NCI-H69 (cell line): ENCODE results near the gene DPP3.
A peak's percentile ranks its signal among the peaks of the same experiment; 100 is the strongest.

ENCODE experiments used
- DNase-seq: peaks from one replicate; lab custom pipeline; 2025; lab: John Stamatoyannopoulos, UW

The DPP3 gene

GRCh38 chr11:66479394-66480116 lies 679 bp upstream of the DPP3 start:
- DNase-seq = peak; percentile 94

GRCh38 chr11:66484806-66485380 lies 4.7 kb downstream of the DPP3 start:
- DNase-seq = no peak

- DNase-seq = peak; percentile 71
These were observed 8.7 kb downstream of the DPP3 start for GRCh38 chr11:66488957-66489356.

- peak; percentile 98 for DNase-seq
These were observed 9.4 kb downstream of the DPP3 start for GRCh38 chr11:66489636-66490035.

GRCh38 chr11:66491315-66491935 lies 11.2 kb downstream of the DPP3 start:
- DNase-seq = no peak

GRCh38 chr11:66492161-66492865 lies 12.1 kb downstream of the DPP3 start:
- DNase-seq = no peak

- no peak for DNase-seq
These were observed 12.9 kb downstream of the DPP3 start for GRCh38 chr11:66493130-66493529.

- no peak for DNase-seq
These were observed 14.2 kb downstream of the DPP3 start for GRCh38 chr11:66494458-66494857.

GRCh38 chr11:66494935-66495334 lies 14.7 kb downstream of the DPP3 start:
- DNase-seq = no peak

GRCh38 chr11:66495401-66495854 lies 15.2 kb downstream of the DPP3 start:
- no peak for DNase-seq

- DNase-seq = no peak
These were observed 17.0 kb downstream of the DPP3 start for GRCh38 chr11:66497206-66497605.

GRCh38 chr11:66498506-66498905 lies 18.3 kb downstream of the DPP3 start:
- DNase-seq = no peak

- DNase-seq = no peak
These were observed 25.1 kb downstream of the DPP3 start for GRCh38 chr11:66505276-66505816.

GRCh38 chr11:66509131-66509561 lies 28.9 kb downstream of the DPP3 start:
- DNase-seq = no peak

- peak; percentile 90 for DNase-seq
These were observed 30.2 kb downstream of the DPP3 start, which contains the start of gene BBS1 for GRCh38 chr11:66510271-66510989. Gene BBS1 (plus strand): TSS chr11:66510635. CDS start chr11:66510660, 25 bp downstream.

GRCh38 chr11:66510990-66511339 lies 30.7 kb downstream of the DPP3 start:
- DNase-seq = no peak

GRCh38 chr11:66523611-66524010 lies 43.4 kb downstream of the DPP3 start:
- no peak for DNase-seq

- no peak for DNase-seq
These were observed 44.2 kb downstream of the DPP3 start for GRCh38 chr11:66524304-66525040.

GRCh38 chr11:66529069-66529468 lies 48.8 kb downstream of the DPP3 start:
- DNase-seq = no peak

- DNase-seq = no peak
These were observed 49.4 kb downstream of the DPP3 start for GRCh38 chr11:66529655-66530054.
